ENCODE data around the gene ANXA5. TPM values are rescaled to one million over a fixed set of nuclear protein-coding genes. Genes with fewer than 3 reads are reported as not detected.

The ANXA5 gene
- total RNA-seq, 1 donor from 2014 or later, result 682 TPM

GRCh38 chr4:121658125-121658524 lies 38.7 kb downstream of the ANXA5 start:
- Mint-ChIP-seq H3K4me3 (ENCODE audit: unreplicated experiment) (no peak overlapping the region), H3K9me3 (ENCODE audit: unreplicated experiment) (peaks cover 1% of the 10 kb centered on the region), H3K4me1 (ENCODE audit: low read depth, unreplicated experiment) (peaks cover 2% of the 10 kb centered on the region), H3K36me3 (ENCODE audit: low read depth, unreplicated experiment) (peaks cover 6% of the 10 kb centered on the region), H3K27me3 (ENCODE audit: low read depth, unreplicated experiment) (no peaks in the 10 kb centered on the region), H3K27ac (ENCODE audit: unreplicated experiment) (no peak overlapping the region)
- DNase-seq (ENCODE audit: low read depth), result no peak
- no peaks in the 10 kb centered on the region for H3K27me3 ChIP-seq (ENCODE audit: insufficient read depth, low read length)
- H3K4me1 ChIP-seq (ENCODE audit: insufficient read depth, low read length), result no peaks in the 10 kb centered on the region
- H3K79me2 ChIP-seq (ENCODE audit: insufficient read depth, low read length), result no peaks in the 10 kb centered on the region
- no peak overlapping the region for H3K4me2 ChIP-seq (ENCODE audit: low read length)
- no peak overlapping the region for H3K9ac ChIP-seq (ENCODE audit: low read length)
- no peaks in the 10 kb centered on the region for H4K20me1 ChIP-seq (ENCODE audit: insufficient read depth, low read length)
- FAIRE-seq, result no peak
- H3K9me3 ChIP-seq (ENCODE audit: insufficient read depth, low read depth, low read length), result no peaks in the 10 kb centered on the region
- H3K27ac ChIP-seq (ENCODE audit: low read depth, low read length), result no peak overlapping the region
- H2AFZ ChIP-seq (ENCODE audit: low read depth, low read length), result no peak overlapping the region
- TF ChIP-seq, protein P1, sequence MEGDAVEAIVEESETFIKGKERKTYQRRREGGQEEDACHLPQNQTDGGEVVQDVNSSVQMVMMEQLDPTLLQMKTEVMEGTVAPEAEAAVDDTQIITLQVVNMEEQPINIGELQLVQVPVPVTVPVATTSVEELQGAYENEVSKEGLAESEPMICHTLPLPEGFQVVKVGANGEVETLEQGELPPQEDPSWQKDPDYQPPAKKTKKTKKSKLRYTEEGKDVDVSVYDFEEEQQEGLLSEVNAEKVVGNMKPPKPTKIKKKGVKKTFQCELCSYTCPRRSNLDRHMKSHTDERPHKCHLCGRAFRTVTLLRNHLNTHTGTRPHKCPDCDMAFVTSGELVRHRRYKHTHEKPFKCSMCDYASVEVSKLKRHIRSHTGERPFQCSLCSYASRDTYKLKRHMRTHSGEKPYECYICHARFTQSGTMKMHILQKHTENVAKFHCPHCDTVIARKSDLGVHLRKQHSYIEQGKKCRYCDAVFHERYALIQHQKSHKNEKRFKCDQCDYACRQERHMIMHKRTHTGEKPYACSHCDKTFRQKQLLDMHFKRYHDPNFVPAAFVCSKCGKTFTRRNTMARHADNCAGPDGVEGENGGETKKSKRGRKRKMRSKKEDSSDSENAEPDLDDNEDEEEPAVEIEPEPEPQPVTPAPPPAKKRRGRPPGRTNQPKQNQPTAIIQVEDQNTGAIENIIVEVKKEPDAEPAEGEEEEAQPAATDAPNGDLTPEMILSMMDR (IDR thresholded peaks at IDR 0.05; ENCODE audit: insufficient read depth, low read depth, low read length), result no peak
- no peak for TF ChIP-seq EZH2 (IDR thresholded peaks at IDR 0.05; ENCODE audit: insufficient read depth, low read length)
- H3K36me3 ChIP-seq (ENCODE audit: insufficient read depth, low read length), result peaks cover 2% of the 10 kb centered on the region
- no peak overlapping the region for H3K4me3 ChIP-seq (ENCODE audit: insufficient read depth, low read depth, low read length)

- DNase-seq (ENCODE audit: low read depth) (peak; percentile 62), FAIRE-seq (no peak)
- Histone ChIP-seq H3K9ac (ENCODE audit: low read length) (no peak overlapping the region), H3K79me2 (ENCODE audit: insufficient read depth, low read length) (no peaks in the 10 kb centered on the region), H3K27ac (ENCODE audit: low read depth, low read length) (no peak overlapping the region), H3K4me2 (ENCODE audit: low read length) (no peak overlapping the region), H3K4me1 (ENCODE audit: insufficient read depth, low read length) (no peaks in the 10 kb centered on the region), H3K9me3 (ENCODE audit: insufficient read depth, low read depth, low read length) (no peaks in the 10 kb centered on the region), H3K27me3 (ENCODE audit: insufficient read depth, low read length) (no peaks in the 10 kb centered on the region), H4K20me1 (ENCODE audit: insufficient read depth, low read length) (no peaks in the 10 kb centered on the region), H2AFZ (ENCODE audit: low read depth, low read length) (no peak overlapping the region), H3K4me3 (ENCODE audit: insufficient read depth, low read depth, low read length) (no peak overlapping the region), H3K36me3 (ENCODE audit: insufficient read depth, low read length) (no peaks in the 10 kb centered on the region)
- H3K4me1 Mint-ChIP-seq (ENCODE audit: low read depth, unreplicated experiment), result peaks cover 2% of the 10 kb centered on the region
- no peak overlapping the region for H3K27ac Mint-ChIP-seq (ENCODE audit: unreplicated experiment)
- peaks cover 3% of the 10 kb centered on the region for H3K9me3 Mint-ChIP-seq (ENCODE audit: unreplicated experiment)
- TF ChIP-seq, protein P1 (IDR thresholded peaks at IDR 0.05; ENCODE audit: insufficient read depth, low read depth, low read length), result peak; percentile 51
- TF ChIP-seq EZH2 (IDR thresholded peaks at IDR 0.05; ENCODE audit: insufficient read depth, low read length), result no peak
- no peak overlapping the region for H3K4me3 Mint-ChIP-seq (ENCODE audit: unreplicated experiment)
- no peaks in the 10 kb centered on the region for H3K27me3 Mint-ChIP-seq (ENCODE audit: low read depth, unreplicated experiment)
- H3K36me3 Mint-ChIP-seq (ENCODE audit: low read depth, unreplicated experiment), result peaks cover 3% of the 10 kb centered on the region
Observed at GRCh38 chr4:121656269-121656641, 40.5 kb downstream of the ANXA5 start.

- H3K36me3 ChIP-seq (ENCODE audit: insufficient read depth, low read length), result no peaks in the 10 kb centered on the region
- Mint-ChIP-seq H3K4me1 (ENCODE audit: low read depth, unreplicated experiment) (peaks cover 2% of the 10 kb centered on the region), H3K27ac (ENCODE audit: unreplicated experiment) (peak overlapping the region; percentile 10), H3K36me3 (ENCODE audit: low read depth, unreplicated experiment) (peaks cover under 1% of the 10 kb centered on the region), H3K27me3 (ENCODE audit: low read depth, unreplicated experiment) (no peaks in the 10 kb centered on the region), H3K9me3 (ENCODE audit: unreplicated experiment) (peaks cover 3% of the 10 kb centered on the region), H3K4me3 (ENCODE audit: unreplicated experiment) (no peak overlapping the region)
- H3K4me1 ChIP-seq (ENCODE audit: insufficient read depth, low read length), result no peaks in the 10 kb centered on the region
- peak; percentile 13 for DNase-seq (ENCODE audit: low read depth)
- no peak overlapping the region for H3K4me2 ChIP-seq (ENCODE audit: low read length)
- TF ChIP-seq, protein P1 (IDR thresholded peaks at IDR 0.05; ENCODE audit: insufficient read depth, low read depth, low read length), result no peak
- no peak for TF ChIP-seq EZH2 (IDR thresholded peaks at IDR 0.05; ENCODE audit: insufficient read depth, low read length)
- H3K27me3 ChIP-seq (ENCODE audit: insufficient read depth, low read length), result no peaks in the 10 kb centered on the region
- H3K4me3 ChIP-seq (ENCODE audit: insufficient read depth, low read depth, low read length), result no peak overlapping the region
- H3K79me2 ChIP-seq (ENCODE audit: insufficient read depth, low read length), result no peaks in the 10 kb centered on the region
- no peak overlapping the region for H3K9ac ChIP-seq (ENCODE audit: low read length)
- no peaks in the 10 kb centered on the region for H4K20me1 ChIP-seq (ENCODE audit: insufficient read depth, low read length)
- H3K27ac ChIP-seq (ENCODE audit: low read depth, low read length), result no peak overlapping the region
- no peak overlapping the region for H2AFZ ChIP-seq (ENCODE audit: low read depth, low read length)
- no peak for FAIRE-seq
- H3K9me3 ChIP-seq (ENCODE audit: insufficient read depth, low read depth, low read length), result no peaks in the 10 kb centered on the region
Observed at GRCh38 chr4:121655320-121656268, 41.2 kb downstream of the ANXA5 start.
